ENCODE results near the gene TFPI.

DNA sequence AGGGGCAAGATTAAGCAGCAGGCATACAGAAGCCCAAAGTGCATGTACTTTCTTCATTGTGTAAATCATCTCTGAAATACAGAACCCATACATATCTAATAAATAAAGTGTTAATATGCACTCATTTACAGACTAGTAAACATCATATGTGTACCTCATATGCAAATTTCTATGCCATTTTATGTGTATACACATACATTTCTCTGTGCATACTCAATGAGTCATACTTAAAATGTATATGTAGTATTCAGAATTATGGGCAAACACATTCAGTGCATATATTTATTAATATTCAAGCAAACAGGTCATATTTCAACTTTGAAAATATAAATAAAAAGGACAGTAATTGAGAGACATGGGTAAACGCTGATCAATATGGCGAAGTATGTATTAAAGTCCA, 50.5 kb downstream of the TFPI start:
- no peak for TF ChIP-seq EZH2 (IDR thresholded peaks at IDR 0.05)
- TF ChIP-seq POLR2AphosphoS5 (IDR thresholded peaks at IDR 0.05; ENCODE audit: borderline replicate concordance, low read depth, low read length) = no peak
